SIG-M5 treated with dmso at 0.1 percent for 504 hours (cell line): ENCODE measurements around the gene NEUROG1.
A peak's percentile ranks its signal among the peaks of the same experiment; 100 is the strongest.

Source experiments
- DNase-seq: peaks from one replicate; lab custom pipeline; 2025; ENCODE audit not compliant: unreplicated experiment; lab: John Stamatoyannopoulos, UW

The NEUROG1 gene, protein sequence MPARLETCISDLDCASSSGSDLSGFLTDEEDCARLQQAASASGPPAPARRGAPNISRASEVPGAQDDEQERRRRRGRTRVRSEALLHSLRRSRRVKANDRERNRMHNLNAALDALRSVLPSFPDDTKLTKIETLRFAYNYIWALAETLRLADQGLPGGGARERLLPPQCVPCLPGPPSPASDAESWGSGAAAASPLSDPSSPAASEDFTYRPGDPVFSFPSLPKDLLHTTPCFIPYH

DNA sequence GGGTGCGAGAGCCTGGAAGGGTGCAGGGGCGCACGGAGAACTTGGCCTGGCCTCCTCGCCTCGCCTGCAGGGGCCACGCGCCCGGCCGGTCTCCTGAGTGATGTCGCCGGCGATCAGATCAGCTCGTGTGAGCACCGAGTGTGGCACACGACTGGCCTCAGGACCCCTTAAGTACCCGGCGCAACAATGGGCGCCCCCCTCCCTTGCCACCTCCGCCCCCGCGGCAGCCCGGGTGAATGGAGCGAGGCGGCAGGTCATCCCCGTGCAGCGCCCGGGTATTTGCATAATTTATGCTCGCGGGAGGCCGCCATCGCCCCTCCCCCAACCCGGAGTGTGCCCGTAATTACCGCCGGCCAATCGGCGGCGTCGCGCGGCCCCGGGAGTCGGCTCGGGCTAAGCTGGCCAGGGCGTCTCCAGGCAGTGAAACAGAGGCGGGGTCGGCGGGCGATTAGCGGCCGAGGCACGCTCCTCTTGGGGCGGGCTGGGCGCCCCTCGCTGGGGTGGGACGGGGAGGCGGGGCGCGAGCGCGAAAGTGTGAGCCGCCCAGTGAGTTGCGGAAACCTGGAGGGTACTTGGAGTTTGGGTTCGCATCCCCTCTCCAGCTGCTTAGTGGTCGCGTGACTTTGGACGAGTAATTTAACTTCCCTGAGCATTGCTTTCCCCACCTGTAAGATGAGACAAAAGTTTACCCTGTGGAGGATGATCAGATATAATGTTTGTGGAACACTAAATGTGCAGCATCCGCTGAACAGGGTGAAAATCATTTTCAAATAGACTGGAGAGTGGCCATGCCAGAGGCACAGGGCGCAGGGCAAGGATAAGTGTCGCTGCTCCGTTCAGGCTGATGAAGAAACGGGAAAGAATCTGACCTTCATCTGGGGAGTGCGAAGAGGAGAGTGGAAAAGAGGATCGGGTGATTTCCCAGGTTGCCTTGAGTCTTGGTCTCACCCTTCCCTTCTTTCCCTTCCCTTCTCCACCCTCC lies at the start of gene NEUROG1:
Gene NEUROG1, minus strand, starts transcription at position 145 of the 982 bp plus-strand sequence. CDS start 274 bp downstream, outside the sequence.
- no peak for DNase-seq

GRCh38 chr5:135584918-135585317 lies 49.2 kb upstream of the NEUROG1 start:
- no peak for DNase-seq

- DNase-seq: no peak
Observed at GRCh38 chr5:135584276-135584675, 48.5 kb upstream of the NEUROG1 start.

- DNase-seq: no peak
Observed at GRCh38 chr5:135582099-135582781, 46.5 kb upstream of the NEUROG1 start.

- peak; percentile 61 for DNase-seq
Observed at GRCh38 chr5:135578685-135579341, 43.0 kb upstream of the NEUROG1 start, which contains the start of gene CXCL14. Gene CXCL14, minus strand, starts transcription at chr5:135578991. Its CDS starts 213 bp downstream, at chr5:135578778.

GRCh38 chr5:135578305-135578684 lies 42.5 kb upstream of the NEUROG1 start:
- no peak for DNase-seq

GRCh38 chr5:135577421-135577820 lies 41.7 kb upstream of the NEUROG1 start:
- no peak for DNase-seq

DNA sequence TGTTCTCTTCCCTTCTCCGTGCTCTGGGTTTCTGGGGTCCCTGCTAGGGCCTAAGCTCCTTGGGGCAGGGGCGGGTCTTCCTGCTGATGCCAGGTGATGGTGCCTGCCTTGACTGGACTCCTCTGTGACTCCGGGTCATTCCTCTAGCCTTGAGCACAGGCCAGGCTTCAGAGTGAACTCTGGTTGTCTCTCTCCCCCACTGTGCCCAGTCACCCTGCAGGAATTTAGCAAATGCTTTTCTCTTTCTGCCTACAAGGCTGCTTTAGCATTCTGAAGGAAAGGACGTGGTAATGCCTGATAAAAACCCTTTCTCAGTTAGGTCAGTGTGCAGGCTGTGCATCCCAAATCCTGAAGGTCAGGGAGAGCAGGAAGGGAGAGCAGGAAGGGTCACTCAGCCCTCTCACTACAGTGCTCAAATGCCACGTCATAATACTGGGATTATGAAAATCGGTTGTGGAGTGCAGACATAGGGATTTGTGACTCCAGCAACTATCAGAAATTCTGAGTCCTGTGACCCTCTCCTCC lies 40.4 kb upstream of the NEUROG1 start:
- DNase-seq: no peak

GRCh38 chr5:135574493-135574892 lies 38.7 kb upstream of the NEUROG1 start:
- no peak for DNase-seq

DNA sequence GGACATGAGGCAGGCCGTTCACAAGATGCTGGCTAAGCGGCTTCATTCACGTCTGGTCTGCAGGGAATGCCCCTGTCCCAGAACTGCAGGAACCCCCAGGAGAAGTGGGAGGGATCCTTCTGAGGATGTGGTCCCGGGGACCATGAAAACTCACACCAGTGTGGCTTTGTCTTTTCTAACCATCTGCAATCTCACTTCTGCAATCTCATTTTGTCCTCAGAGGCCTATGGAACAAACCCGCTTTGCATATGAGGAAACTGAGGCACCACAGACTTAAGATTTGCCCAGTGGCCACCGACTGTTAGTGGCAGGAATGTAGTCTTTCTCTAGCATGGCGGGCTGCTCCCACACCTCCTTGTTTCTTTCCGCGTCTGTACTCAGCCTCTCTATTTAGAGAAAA lies 36.1 kb upstream of the NEUROG1 start:
- no peak for DNase-seq

GRCh38 chr5:135571066-135571609 lies 35.4 kb upstream of the NEUROG1 start:
- no peak for DNase-seq

DNA sequence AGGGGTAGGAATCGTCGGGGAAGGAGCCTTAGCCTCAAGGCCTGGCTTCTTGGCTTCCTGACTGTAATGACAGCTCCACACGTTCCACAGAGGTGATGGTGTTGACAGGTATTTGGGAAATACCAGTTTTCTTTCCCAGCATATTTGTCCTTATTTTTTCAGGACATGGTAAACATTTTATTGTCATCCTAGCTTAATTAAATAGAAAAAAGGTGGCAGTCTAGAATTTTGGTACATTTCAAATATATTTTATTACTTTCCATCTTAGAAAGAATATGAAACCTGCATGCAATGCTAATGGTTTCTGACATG lies 34.6 kb upstream of the NEUROG1 start:
- DNase-seq: no peak

DNA sequence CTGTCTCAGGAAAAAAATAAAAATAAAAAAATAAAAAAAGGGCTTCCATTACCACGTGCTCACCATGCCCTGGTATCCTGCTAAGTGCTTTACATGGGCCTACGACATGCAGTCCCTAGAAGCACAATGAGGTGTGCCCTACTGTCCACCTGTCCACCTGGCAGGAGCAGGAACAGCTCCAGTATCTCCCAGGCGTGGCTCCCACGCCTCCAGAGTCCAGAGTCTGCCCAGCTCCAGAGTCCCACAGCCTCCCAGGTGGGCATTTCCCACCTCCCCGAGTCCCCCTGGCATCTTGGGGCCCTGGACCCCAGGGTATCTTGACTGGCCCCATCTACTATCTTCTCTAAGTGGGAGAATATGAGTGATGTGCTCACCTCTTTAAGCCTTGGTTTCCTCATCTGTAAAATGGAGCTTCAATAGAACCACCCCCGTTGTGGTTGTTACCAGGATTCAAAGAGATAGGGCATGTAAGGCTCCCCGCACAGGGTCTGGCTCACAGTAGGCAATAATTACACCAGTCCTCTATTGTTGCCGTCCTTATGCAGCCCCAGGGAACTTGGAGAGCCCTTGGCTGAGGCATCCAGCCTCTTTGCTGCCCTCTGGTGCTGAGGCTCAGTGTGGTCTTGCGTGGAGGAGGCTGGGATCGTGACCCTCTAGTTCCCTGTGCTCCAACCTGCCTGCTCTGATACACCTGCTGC lies 34.1 kb upstream of the NEUROG1 start:
- peak; percentile 67 for DNase-seq

GRCh38 chr5:135568923-135569360 lies 33.2 kb upstream of the NEUROG1 start:
- DNase-seq: no peak

DNA sequence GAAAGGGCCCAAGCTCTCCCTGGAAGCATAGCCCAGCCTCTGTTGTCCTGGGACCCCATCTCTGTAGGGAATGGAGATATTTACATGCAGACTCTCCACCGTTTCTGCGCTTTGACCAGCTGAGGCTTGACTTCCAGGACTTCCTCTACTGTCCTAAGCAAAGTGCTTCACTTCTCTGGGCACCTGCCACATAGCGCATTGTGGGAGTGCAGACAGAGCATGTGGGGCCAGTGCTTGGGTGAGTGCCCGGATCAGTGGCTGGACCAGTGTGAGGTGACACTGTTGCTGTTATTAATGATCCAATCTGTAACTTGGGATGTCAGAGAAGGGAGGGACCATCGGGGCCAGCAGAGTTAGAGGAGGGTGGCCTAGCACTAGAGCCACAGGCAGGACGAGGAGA lies 32.5 kb upstream of the NEUROG1 start:
- no peak for DNase-seq

DNA sequence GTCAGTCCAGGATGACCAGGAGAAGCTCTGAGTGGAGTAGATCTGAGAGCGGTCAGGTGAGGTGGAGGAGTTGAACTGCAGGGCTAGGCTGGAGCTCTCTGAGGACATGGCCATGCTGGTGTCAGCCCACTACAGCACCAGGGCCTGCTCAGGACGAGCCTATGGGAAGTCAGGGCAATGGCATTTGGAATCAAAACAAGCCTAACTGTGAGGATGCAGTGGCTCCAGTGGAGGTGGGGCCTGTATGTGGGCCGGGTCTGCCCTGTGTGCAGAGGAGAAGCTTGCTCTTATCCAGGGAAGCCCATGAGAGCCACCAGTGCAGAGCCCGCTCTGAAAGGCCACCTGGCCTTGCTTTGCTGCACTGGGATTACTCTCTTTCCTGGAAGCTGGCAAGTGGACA lies 31.9 kb upstream of the NEUROG1 start:
- no peak for DNase-seq

DNA sequence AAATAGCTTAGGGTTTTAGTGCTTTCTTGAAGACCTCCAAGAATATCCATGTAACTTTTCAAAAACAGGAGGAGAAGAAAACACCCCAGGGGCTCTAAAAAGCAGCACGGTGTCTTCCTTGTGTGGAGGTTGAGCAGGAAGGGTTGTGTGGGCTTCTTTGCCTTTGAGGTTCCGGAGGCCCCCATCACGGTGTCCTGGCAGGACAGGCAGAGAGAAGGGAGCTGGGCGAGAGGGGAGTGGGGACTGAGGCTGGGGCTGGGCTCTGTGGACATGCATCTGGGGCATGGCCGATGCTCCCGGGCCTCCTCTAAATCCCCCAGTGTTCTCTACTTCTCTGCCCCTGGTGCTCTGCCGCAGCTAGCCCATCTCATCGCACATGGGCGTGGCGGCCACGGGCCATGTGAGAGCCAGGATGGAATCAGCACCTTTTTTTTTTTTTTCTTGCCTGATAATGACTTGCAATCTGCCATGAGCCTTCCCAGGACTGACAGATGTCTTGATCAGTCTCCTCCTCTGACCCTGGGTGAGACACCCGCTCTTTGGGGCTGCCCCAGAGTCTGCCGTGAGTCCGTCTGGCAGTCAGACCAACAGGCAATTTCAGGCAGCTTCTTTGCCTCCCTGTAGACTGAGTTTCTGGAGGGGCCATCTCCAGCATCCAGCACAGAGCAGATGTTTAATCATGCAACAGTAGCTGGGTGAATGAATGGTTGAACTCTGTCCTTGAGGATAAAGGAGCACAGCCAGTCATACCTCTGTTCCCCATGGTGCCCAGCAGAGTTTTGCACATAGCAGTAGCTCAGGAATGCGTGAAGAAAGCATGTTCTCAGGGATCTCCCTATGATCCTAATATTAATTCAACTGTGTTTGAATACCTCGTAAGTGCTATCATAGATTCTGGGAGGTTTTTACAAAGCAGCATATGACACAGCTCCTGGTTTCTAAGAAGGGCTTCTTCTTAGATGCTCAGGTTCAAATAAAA lies 30.9 kb upstream of the NEUROG1 start:
- DNase-seq: no peak

- peak; percentile 65 for DNase-seq
Observed at GRCh38 chr5:135565725-135566421, 30.1 kb upstream of the NEUROG1 start.
